Thoracic aorta (tissue), 2 donors: Measurements from ENCODE around the gene TNFAIP2. TPM values are rescaled to one million over a fixed set of nuclear protein-coding genes. Genes with fewer than 3 reads are reported as not detected.

Experiments used
- ATAC-seq: fragments of 150-250 bp; one replicate; pipeline ENCODE4 v1.8.0; 2017; ENCODE audit warnings: low read depth; ENCODE audit not compliant: insufficient number of reproducible peaks, low FRiP score
- DNase-seq: peaks from one replicate; pipeline ENCODE4 v3.0.0-alpha.2; 2020; ENCODE audit warnings: low spot score
- H3K27ac ChIP-seq, 2 donors: fragments of 200-600 bp; sonication (generic); 1 replicate in 1 of 2; 2 replicates in 1 of 2; pipeline ENCODE4 v1.5.1; 2016; ENCODE audit warnings: mild to moderate bottlenecking in 2 of 2, moderate library complexity in 2 of 2
- H3K27me3 ChIP-seq: fragments of 200-600 bp; sonication (generic); replicated peaks from 2 replicates; pipeline ENCODE4 v1.6.0; 2016; ENCODE audit warnings: mild to moderate bottlenecking; ENCODE audit not compliant: insufficient read depth
- H3K36me3 ChIP-seq: fragments of 200-600 bp; sonication (generic); one replicate; pipeline ENCODE4 v1.5.1; 2016
- H3K4me1 ChIP-seq, 2 donors: fragments of 200-600 bp; sonication (generic); 1 replicate in 1 of 2; 2 replicates in 1 of 2; pipeline versions ENCODE4 v1.5.1 to v1.6.0; 2016; ENCODE audit warnings: low read depth in 2 of 2, mild to moderate bottlenecking in 1 of 2; ENCODE audit not compliant: control insufficient read depth in 1 of 2
- H3K4me3 ChIP-seq: fragments of 200-600 bp; sonication (generic); 2 replicates; pipeline ENCODE4 v1.5.1; 2016; ENCODE audit warnings: mild to moderate bottlenecking
- H3K9me3 ChIP-seq: fragments of 200-600 bp; sonication (generic); 2 replicates; pipeline ENCODE4 v1.5.1; 2016
- CTCF ChIP-seq: fragments of 200-600 bp; sonication (generic); IDR thresholded peaks from one replicate; pipeline ENCODE4 v1.5.1; 2019; ENCODE audit warnings: antibody characterized with exemption
- total RNA-seq, 2 donors: library from RNA; depleted of rRNA; stranded (reverse); fragments of >200 nt; gene quantifications; one replicate each; pipeline versions ENCODE4 v1.1.0 to v1.2.3, GENCODE V29; 2016

The TNFAIP2 gene
- total RNA-seq, 2 donors from 2014 or later = 135 to 228 TPM

- Histone ChIP-seq H3K4me1 (peaks cover 6 to 14% of the 10 kb centered on the region in 2 donors), H3K36me3 (no peaks in the 10 kb centered on the region), H3K27ac (no peak overlapping the region), H3K27me3 (no peaks in the 10 kb centered on the region), H3K4me3 (no peak overlapping the region), H3K9me3 (no peaks in the 10 kb centered on the region)
- DNase-seq = no peak
- ATAC-seq = no peak
- TF ChIP-seq CTCF = no peak
These were observed 13.4 kb downstream of the TNFAIP2 start for GRCh38 chr14:103136388-103137271.

GRCh38 chr14:103137689-103138300, 14.5 kb downstream of the TNFAIP2 start:
- no peak for DNase-seq
- Histone ChIP-seq H3K4me3 (no peak overlapping the region), H3K27me3 (no peaks in the 10 kb centered on the region), H3K36me3 (no peaks in the 10 kb centered on the region), H3K27ac (no peak overlapping the region), H3K4me1 (peaks cover 6 to 14% of the 10 kb centered on the region in 2 donors), H3K9me3 (no peaks in the 10 kb centered on the region)
- TF ChIP-seq CTCF = no peak
- ATAC-seq = peak; percentile 7

- Histone ChIP-seq H3K27me3 (no peaks in the 10 kb centered on the region), H3K4me3 (peak overlapping the region; percentile 40), H3K4me1 (peaks cover 6 to 14% of the 10 kb centered on the region in 2 donors), H3K9me3 (no peaks in the 10 kb centered on the region), H3K27ac (no peak overlapping the region), H3K36me3 (no peaks in the 10 kb centered on the region)
- ATAC-seq = no peak
- TF ChIP-seq CTCF = no peak
- DNase-seq = no peak
These were observed 15.3 kb downstream of the TNFAIP2 start for GRCh38 chr14:103138301-103139131.

GRCh38 chr14:103139132-103140025, 16.1 kb downstream of the TNFAIP2 start:
- no peak for TF ChIP-seq CTCF
- Histone ChIP-seq H3K27ac (no peak overlapping the region), H3K36me3 (no peaks in the 10 kb centered on the region), H3K9me3 (no peaks in the 10 kb centered on the region), H3K4me1 (peaks cover 6 to 14% of the 10 kb centered on the region in 2 donors), H3K27me3 (no peaks in the 10 kb centered on the region), H3K4me3 (peak overlapping the region; percentile 40)
- ATAC-seq (no peak), DNase-seq (no peak)
